ENCODE measurements around the gene CYB561D1.

Gene CYB561D1

GRCh38 chr1:109527846-109528695 lies 34.2 kb downstream of the CYB561D1 start:
- ATAC-seq: no peak
- TF ChIP-seq ZNF70 (CRISPR knock-in tag; IDR thresholded peaks at IDR 0.05): no peak
- no peak for TF ChIP-seq POU6F1 (CRISPR knock-in tag; IDR thresholded peaks at IDR 0.05; ENCODE audit: borderline replicate concordance, low read depth)
- no peak for TF ChIP-seq TSHZ2 (CRISPR knock-in tag; IDR thresholded peaks at IDR 0.05)
- TF ChIP-seq PATZ1 (CRISPR knock-in tag; IDR thresholded peaks at IDR 0.05; ENCODE audit: borderline replicate concordance): no peak

GRCh38 chr1:109528712-109529111 lies 34.8 kb downstream of the CYB561D1 start:
- no peak for TF ChIP-seq SNAI2 (CRISPR knock-in tag; IDR thresholded peaks at IDR 0.05)
- no peak for TF ChIP-seq TSHZ2 (CRISPR knock-in tag; IDR thresholded peaks at IDR 0.05)
- no peak for TF ChIP-seq TCF4 (CRISPR knock-in tag; IDR thresholded peaks at IDR 0.05; ENCODE audit: borderline replicate concordance)
- no peak for TF ChIP-seq ZNF8 (CRISPR knock-in tag; IDR thresholded peaks at IDR 0.05)
- no peak for TF ChIP-seq ARNTL (CRISPR knock-in tag; IDR thresholded peaks at IDR 0.05; ENCODE audit: borderline replicate concordance, low read depth)
- no peak for TF ChIP-seq ZNF565 (CRISPR knock-in tag; conservative IDR thresholded peaks at IDR 0.05; ENCODE audit: low read depth)
- TF ChIP-seq ZNF70 (CRISPR knock-in tag; IDR thresholded peaks at IDR 0.05): no peak
- no peak for TF ChIP-seq CSDC2 (CRISPR knock-in tag; IDR thresholded peaks at IDR 0.05)
- TF ChIP-seq CREB5 (CRISPR knock-in tag; IDR thresholded peaks at IDR 0.05; ENCODE audit: low read depth): no peak
- TF ChIP-seq ESRRG (CRISPR knock-in tag; IDR thresholded peaks at IDR 0.05): no peak
- no peak for TF ChIP-seq PPARA (CRISPR knock-in tag; IDR thresholded peaks at IDR 0.05; ENCODE audit: borderline replicate concordance)
- TF ChIP-seq GLIS3 (CRISPR knock-in tag; IDR thresholded peaks at IDR 0.05): no peak
- no peak for TF ChIP-seq ISL1 (CRISPR knock-in tag; IDR thresholded peaks at IDR 0.05)
- TF ChIP-seq BACH2 (CRISPR knock-in tag; IDR thresholded peaks at IDR 0.05; ENCODE audit: borderline replicate concordance): no peak
- no peak for TF ChIP-seq TOX (CRISPR knock-in tag; IDR thresholded peaks at IDR 0.05; ENCODE audit: borderline replicate concordance)
- no peak for TF ChIP-seq OSR1 (CRISPR knock-in tag; IDR thresholded peaks at IDR 0.05)
- no peak for TF ChIP-seq ZC3H10 (CRISPR knock-in tag; IDR thresholded peaks at IDR 0.05)
- TF ChIP-seq POU6F1 (CRISPR knock-in tag; IDR thresholded peaks at IDR 0.05; ENCODE audit: borderline replicate concordance, low read depth): no peak
- TF ChIP-seq ZFP3 (CRISPR knock-in tag; IDR thresholded peaks at IDR 0.05): no peak
- no peak for TF ChIP-seq CSRNP3 (CRISPR knock-in tag; IDR thresholded peaks at IDR 0.05)
- ATAC-seq: no peak

All from SK-N-SH treated with all-trans-retinoic acid at 6 μM for 48 hours (cell line).